Sigmoid colon (tissue), 7 donors: ENCODE measurements around the gene ACP4. TPM values are rescaled to one million over a fixed set of nuclear protein-coding genes. Genes with fewer than 3 reads are reported as not detected.

Source experiments
- DNase-seq: peaks from one replicate; pipeline ENCODE4 v3.0.0-alpha.2; 2019
- H3K27ac ChIP-seq, 4 donors: fragments of 200-600 bp; sonication (generic); one replicate each; pipeline ENCODE4 v1.5.1; 2016 to 2019; ENCODE audit warnings: mild to moderate bottlenecking in 1 of 4
- H3K27me3 ChIP-seq, 3 donors: fragments of 200-600 bp; sonication (generic); one replicate each; pipeline ENCODE4 v1.5.1; 2019; ENCODE audit warnings: mild to moderate bottlenecking in 1 of 3
- H3K36me3 ChIP-seq, 4 donors: fragments of 200-600 bp; sonication (generic); one replicate each; pipeline ENCODE4 v1.5.1; 2016 to 2019
- H3K4me1 ChIP-seq, 4 donors: fragments of 200-600 bp; sonication (generic); one replicate each; pipeline ENCODE4 v1.5.1; 2017 to 2019
- H3K4me3 ChIP-seq, 4 donors: fragments of 200-600 bp; sonication (generic); one replicate each; pipeline ENCODE4 v1.5.1; 2017 to 2019; ENCODE audit warnings: mild to moderate bottlenecking in 2 of 4, moderate library complexity in 1 of 4
- H3K9me3 ChIP-seq, 4 donors: fragments of 200-600 bp in 3 of 4; sonication (generic) in 3 of 4; one replicate each; pipeline versions ENCODE4 v1.5.1 to v1.6.1; 2013 to 2019
- CTCF ChIP-seq, 4 experiments: fragments of 450-650 bp in 3 of 4; fragments of 200-600 bp in 1 of 4; IDR thresholded peaks; one replicate each; pipeline ENCODE4 v1.5.1; 2016 to 2019; ENCODE audit warnings: antibody characterized with exemption in 4 of 4, mild to moderate bottlenecking in 3 of 4, moderate library complexity in 2 of 4
- EP300 ChIP-seq, 4 donors: sonication (generic); formaldehyde crosslinking; IDR thresholded peaks; one replicate each; pipeline ENCODE4 v1.6.1; 2017; ENCODE audit warnings: antibody characterized with exemption in 4 of 4
- POLR2A ChIP-seq, 2 donors: fragments of 450-650 bp; IDR thresholded peaks; one replicate each; pipeline ENCODE4 v1.6.1; 2016; ENCODE audit warnings: antibody characterized with exemption in 2 of 2, mild to moderate bottlenecking in 2 of 2, moderate library complexity in 2 of 2
- POLR2AphosphoS5 ChIP-seq, 4 donors: sonication (generic); formaldehyde crosslinking; IDR thresholded peaks; one replicate each; pipeline ENCODE4 v1.6.1; 2017; ENCODE audit warnings: antibody characterized with exemption in 4 of 4
- WGBS, 2 donors: extraction: QIAGEN DNeasy Blood & Tissue Kit; methylation state at CpG; one replicate each; pipeline ENCODE4 v1.1.7; 2013; 5-methylcytosine and 5-hydroxymethylcytosine counted together
- intact Hi-C: fragments of 100-400 bp; cut with DNase I; formaldehyde crosslinking; loops from one replicate; pipeline ENCODE4 v1.15.1; 2023
- polyA plus RNA-seq, 3 donors: library from polyadenylated mRNA; stranded (reverse); fragments of 200-250 nt; gene quantifications; one replicate each; pipeline ENCODE4 v1.2.3, GENCODE V29; 2013
- total RNA-seq, 4 donors: library from RNA; depleted of rRNA; stranded (reverse); fragments of >200 nt; gene quantifications; one replicate each; pipeline ENCODE4 v1.1.0, GENCODE V29; 2016
- donor health status: healthy with polysubstance abuse.
- donor health status: Bipolar disorder and iron deficiency.
- donor health status: healthy.

Gene ACP4
- total and polyA plus RNA-seq, 7 donors, result not detected

GRCh38 chr19:50820549-50821247 is 30.5 kb downstream of the ACP4 start:
- Histone ChIP-seq H3K27ac (no peak overlapping the region), H3K9me3 (no peaks in the 10 kb centered on the region), H3K36me3 (no peaks in the 10 kb centered on the region), H3K4me3 (no peak overlapping the region), H3K4me1 (peaks cover 0 to 6% (median 5%) of the 10 kb centered on the region in 4 donors), H3K27me3 (peaks cover 12 to 89% (median 54%) of the 10 kb centered on the region in 3 donors)
- intact Hi-C loops, result no loop called here
- WGBS, 2 donors, result 2 to 6% methylated on average over 21 of the region's 21 CpGs
- DNase-seq, result no peak
- no peak for TF ChIP-seq POLR2AphosphoS5 (IDR thresholded peaks at IDR 0.05)
- TF ChIP-seq EP300 (IDR thresholded peaks at IDR 0.05), result no peak
- no peak for TF ChIP-seq CTCF (IDR thresholded peaks at IDR 0.05)
- TF ChIP-seq POLR2A (IDR thresholded peaks at IDR 0.05), result no peak

GRCh38 chr19:50821248-50821612 is 31.0 kb downstream of the ACP4 start:
- intact Hi-C loops, result no loop called here
- peaks cover 12 to 84% (median 54%) of the 10 kb centered on the region in 3 donors for H3K27me3 ChIP-seq
- no peaks in the 10 kb centered on the region for H3K36me3 ChIP-seq
- WGBS, 2 donors, result 34 to 64% methylated on average over 4 of the region's 4 CpGs
- peaks cover 0 to 6% (median 5%) of the 10 kb centered on the region in 4 donors for H3K4me1 ChIP-seq
- H3K27ac ChIP-seq, result no peak overlapping the region
- H3K9me3 ChIP-seq, result no peaks in the 10 kb centered on the region
- TF ChIP-seq POLR2AphosphoS5 (IDR thresholded peaks at IDR 0.05), result no peak
- TF ChIP-seq POLR2A (IDR thresholded peaks at IDR 0.05), result peak in 1 of 2 donors; percentile 30
- TF ChIP-seq CTCF (IDR thresholded peaks at IDR 0.05), result no peak
- no peak for TF ChIP-seq EP300 (IDR thresholded peaks at IDR 0.05)
- DNase-seq, result no peak
- H3K4me3 ChIP-seq, result no peak overlapping the region

- no peak for TF ChIP-seq POLR2AphosphoS5 (IDR thresholded peaks at IDR 0.05)
- no peak for TF ChIP-seq POLR2A (IDR thresholded peaks at IDR 0.05)
- no peak for TF ChIP-seq EP300 (IDR thresholded peaks at IDR 0.05)
- H3K4me1 ChIP-seq, result peaks cover 0 to 6% (median 5%) of the 10 kb centered on the region in 4 donors
- peaks cover 12 to 80% (median 54%) of the 10 kb centered on the region in 3 donors for H3K27me3 ChIP-seq
- intact Hi-C loops, result no loop called here
- H3K9me3 ChIP-seq, result no peaks in the 10 kb centered on the region
- no peak for DNase-seq
- H3K36me3 ChIP-seq, result no peaks in the 10 kb centered on the region
- WGBS, 2 donors, result 44 to 58% methylated on average over 8 of the region's 8 CpGs
- H3K4me3 ChIP-seq, result no peak overlapping the region
- H3K27ac ChIP-seq, result no peak overlapping the region
Measured at GRCh38 chr19:50821622-50822021, 31.4 kb downstream of the ACP4 start.

- H3K27me3 ChIP-seq, result peaks cover 12 to 72% (median 49%) of the 10 kb centered on the region in 3 donors
- no peaks in the 10 kb centered on the region for H3K9me3 ChIP-seq
- 83 to 84% methylated on average over 7 of the region's 7 CpGs for WGBS, 2 donors
- intact Hi-C loops, result no loop called here
- TF ChIP-seq POLR2A (IDR thresholded peaks at IDR 0.05) (no peak), EP300 (IDR thresholded peaks at IDR 0.05) (no peak), POLR2AphosphoS5 (IDR thresholded peaks at IDR 0.05) (no peak), CTCF (IDR thresholded peaks at IDR 0.05) (no peak)
- no peaks in the 10 kb centered on the region for H3K36me3 ChIP-seq
- no peak overlapping the region for H3K4me3 ChIP-seq
- peaks cover 0 to 6% (median 5%) of the 10 kb centered on the region in 4 donors for H3K4me1 ChIP-seq
- no peak overlapping the region for H3K27ac ChIP-seq
- DNase-seq, result no peak
Measured at GRCh38 chr19:50822661-50823208, 32.5 kb downstream of the ACP4 start.

GRCh38 chr19:50823389-50824042 is 33.3 kb downstream of the ACP4 start, which contains the start of gene KLK1:
TSS of gene KLK1 (minus strand) at chr19:50823787. CDS start at chr19:50823748, 39 bp downstream.
- TF ChIP-seq POLR2A (IDR thresholded peaks at IDR 0.05), result no peak
- TF ChIP-seq POLR2AphosphoS5 (IDR thresholded peaks at IDR 0.05), result no peak
- TF ChIP-seq CTCF (IDR thresholded peaks at IDR 0.05), result no peak
- TF ChIP-seq EP300 (IDR thresholded peaks at IDR 0.05), result no peak
- no peaks in the 10 kb centered on the region for H3K9me3 ChIP-seq
- H3K27ac ChIP-seq, result no peak within 1 kb of the TSS
- no peak for DNase-seq
- intact Hi-C loops, result no loop called here
- no peak within 1 kb of the TSS for H3K4me3 ChIP-seq
- H3K4me1 ChIP-seq, result no peaks in the 10 kb centered on the region
- H3K36me3 ChIP-seq, result no peaks in the 10 kb centered on the region
- peaks cover 6 to 64% (median 41%) of the 10 kb centered on the region in 3 donors for H3K27me3 ChIP-seq
- WGBS, 2 donors, result 17 to 63% methylated on average over 14 of the region's 14 CpGs
